Panc1 (cell line): ENCODE results near the gene ZNF780B.

ENCODE experiments used
- CTCF ChIP-seq: fragments of 450-650 bp; IDR thresholded peaks from 2 replicates; pipeline ENCODE4 v1.5.1; 2017; ENCODE audit warnings: mild to moderate bottlenecking
- POLR2AphosphoS5 ChIP-seq: IDR thresholded peaks from 2 replicates; pipeline ENCODE4 v1.6.1; 2012; ENCODE audit warnings: mild to moderate bottlenecking, low read depth, low read length, moderate library complexity
- SIN3A ChIP-seq: IDR thresholded peaks from 2 replicates; pipeline ENCODE4 v1.6.1; 2012; ENCODE audit warnings: low read depth, mild to moderate bottlenecking, low read length, moderate library complexity, borderline replicate concordance; ENCODE audit not compliant: insufficient read depth
- TCF7L2 ChIP-seq: IDR thresholded peaks from 2 replicates; pipeline ENCODE4 v1.6.1; 2011; ENCODE audit warnings: mild to moderate bottlenecking, low read depth, low read length, inconsistent platforms
- TF ChIP-seq, protein P1 (sequence below), 2 experiments: IDR thresholded peaks; 2 replicates each; pipeline ENCODE4 v1.6.1; 2011 to 2012; ENCODE audit warnings: low read depth in 2 of 2, control low read depth in 1 of 2, low read length in 1 of 2, mild to moderate bottlenecking in 1 of 2, moderate library complexity in 1 of 2; ENCODE audit not compliant: insufficient read depth in 1 of 2

DNA sequence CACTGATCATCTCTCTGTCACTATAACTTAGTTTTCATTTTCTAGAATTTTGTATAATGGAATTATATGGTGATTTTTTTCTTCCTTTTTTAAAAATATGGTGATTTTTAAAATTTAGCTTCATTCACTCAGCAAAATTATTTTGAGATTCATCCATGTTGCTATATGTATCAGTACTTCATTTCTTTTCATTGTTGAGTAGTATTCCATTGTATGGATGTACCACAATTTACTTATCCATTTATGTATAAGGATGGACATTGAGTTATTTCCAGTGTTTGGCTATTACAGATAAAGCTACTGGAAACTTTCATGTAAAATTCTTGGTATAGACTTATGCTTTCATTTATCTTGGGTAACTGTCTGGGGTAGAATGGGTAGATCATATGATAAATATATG lies 46.4 kb downstream of the ZNF780B start:
- TF ChIP-seq SIN3A (no peak), CTCF (no peak), TCF7L2 (no peak), POLR2AphosphoS5 (no peak)
- TF ChIP-seq, protein P1, sequence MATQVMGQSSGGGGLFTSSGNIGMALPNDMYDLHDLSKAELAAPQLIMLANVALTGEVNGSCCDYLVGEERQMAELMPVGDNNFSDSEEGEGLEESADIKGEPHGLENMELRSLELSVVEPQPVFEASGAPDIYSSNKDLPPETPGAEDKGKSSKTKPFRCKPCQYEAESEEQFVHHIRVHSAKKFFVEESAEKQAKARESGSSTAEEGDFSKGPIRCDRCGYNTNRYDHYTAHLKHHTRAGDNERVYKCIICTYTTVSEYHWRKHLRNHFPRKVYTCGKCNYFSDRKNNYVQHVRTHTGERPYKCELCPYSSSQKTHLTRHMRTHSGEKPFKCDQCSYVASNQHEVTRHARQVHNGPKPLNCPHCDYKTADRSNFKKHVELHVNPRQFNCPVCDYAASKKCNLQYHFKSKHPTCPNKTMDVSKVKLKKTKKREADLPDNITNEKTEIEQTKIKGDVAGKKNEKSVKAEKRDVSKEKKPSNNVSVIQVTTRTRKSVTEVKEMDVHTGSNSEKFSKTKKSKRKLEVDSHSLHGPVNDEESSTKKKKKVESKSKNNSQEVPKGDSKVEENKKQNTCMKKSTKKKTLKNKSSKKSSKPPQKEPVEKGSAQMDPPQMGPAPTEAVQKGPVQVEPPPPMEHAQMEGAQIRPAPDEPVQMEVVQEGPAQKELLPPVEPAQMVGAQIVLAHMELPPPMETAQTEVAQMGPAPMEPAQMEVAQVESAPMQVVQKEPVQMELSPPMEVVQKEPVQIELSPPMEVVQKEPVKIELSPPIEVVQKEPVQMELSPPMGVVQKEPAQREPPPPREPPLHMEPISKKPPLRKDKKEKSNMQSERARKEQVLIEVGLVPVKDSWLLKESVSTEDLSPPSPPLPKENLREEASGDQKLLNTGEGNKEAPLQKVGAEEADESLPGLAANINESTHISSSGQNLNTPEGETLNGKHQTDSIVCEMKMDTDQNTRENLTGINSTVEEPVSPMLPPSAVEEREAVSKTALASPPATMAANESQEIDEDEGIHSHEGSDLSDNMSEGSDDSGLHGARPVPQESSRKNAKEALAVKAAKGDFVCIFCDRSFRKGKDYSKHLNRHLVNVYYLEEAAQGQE (IDR thresholded peaks at IDR 0.05; ENCODE audit: insufficient read depth in 1 of 2, low read depth in 2 of 2, low read length in 1 of 2) = no peak
